ENCODE data around the gene DMAC1.

Gene DMAC1, protein sequence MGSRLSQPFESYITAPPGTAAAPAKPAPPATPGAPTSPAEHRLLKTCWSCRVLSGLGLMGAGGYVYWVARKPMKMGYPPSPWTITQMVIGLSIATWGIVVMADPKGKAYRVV

GRCh38 chr9:7799234-7799943 is at the start of gene DMAC1:
Gene DMAC1 (minus strand): TSS chr9:7799778. CDS start chr9:7799734, 44 bp downstream.
- Histone ChIP-seq H3K9me3 (ENCODE audit: control insufficient read depth, insufficient read depth, low read length) (no peaks in the 10 kb centered on the region), H3K4me1 (ENCODE audit: control insufficient read depth, insufficient read depth, low read length) (no peaks in the 10 kb centered on the region), H3K27me3 (ENCODE audit: control insufficient read depth, insufficient read depth, low read length) (no peaks in the 10 kb centered on the region), H3K27ac (ENCODE audit: low read length) (no peak within 1 kb of the TSS), H3K4me3 (ENCODE audit: low read length) (peak within 1 kb of the TSS; percentile 70; the same call in 1 of the 2 replicates), H3K36me3 (ENCODE audit: control insufficient read depth, insufficient read depth, low read length) (peaks cover 4% of the 10 kb centered on the region; the same call in 1 of the 2 replicates)
- DNase-seq (ENCODE audit: low read depth, low spot score): peak; percentile 63
- no CpG with 5 or more reads among the region's 46 CpGs for WGBS (ENCODE audit: insufficient coverage, insufficient read length)

- no peaks in the 10 kb centered on the region for H3K36me3 ChIP-seq (ENCODE audit: control insufficient read depth, insufficient read depth, low read length)
- no peaks in the 10 kb centered on the region for H3K4me1 ChIP-seq (ENCODE audit: control insufficient read depth, insufficient read depth, low read length)
- no peak overlapping the region for H3K4me3 ChIP-seq (ENCODE audit: low read length)
- no peak overlapping the region for H3K27ac ChIP-seq (ENCODE audit: low read length)
- H3K9me3 ChIP-seq (ENCODE audit: control insufficient read depth, insufficient read depth, low read length): no peaks in the 10 kb centered on the region
- H3K27me3 ChIP-seq (ENCODE audit: control insufficient read depth, insufficient read depth, low read length): no peaks in the 10 kb centered on the region
- 100% methylated on average over 1 of the region's 1 CpG for WGBS (ENCODE audit: insufficient coverage, insufficient read length)
- no peak for DNase-seq (ENCODE audit: low read depth, low spot score)
Measured at GRCh38 chr9:7849362-7849761, 49.8 kb upstream of the DMAC1 start.

GRCh38 chr9:7848498-7848897 is 48.9 kb upstream of the DMAC1 start:
- H3K27ac ChIP-seq (ENCODE audit: low read length): no peak overlapping the region
- no peak overlapping the region for H3K4me3 ChIP-seq (ENCODE audit: low read length)
- WGBS (ENCODE audit: insufficient coverage, insufficient read length): no CpG with 5 or more reads among the region's 4 CpGs
- H3K27me3 ChIP-seq (ENCODE audit: control insufficient read depth, insufficient read depth, low read length): no peaks in the 10 kb centered on the region
- H3K4me1 ChIP-seq (ENCODE audit: control insufficient read depth, insufficient read depth, low read length): no peaks in the 10 kb centered on the region
- H3K36me3 ChIP-seq (ENCODE audit: control insufficient read depth, insufficient read depth, low read length): no peaks in the 10 kb centered on the region
- H3K9me3 ChIP-seq (ENCODE audit: control insufficient read depth, insufficient read depth, low read length): no peaks in the 10 kb centered on the region
- DNase-seq (ENCODE audit: low read depth, low spot score): no peak

DNA sequence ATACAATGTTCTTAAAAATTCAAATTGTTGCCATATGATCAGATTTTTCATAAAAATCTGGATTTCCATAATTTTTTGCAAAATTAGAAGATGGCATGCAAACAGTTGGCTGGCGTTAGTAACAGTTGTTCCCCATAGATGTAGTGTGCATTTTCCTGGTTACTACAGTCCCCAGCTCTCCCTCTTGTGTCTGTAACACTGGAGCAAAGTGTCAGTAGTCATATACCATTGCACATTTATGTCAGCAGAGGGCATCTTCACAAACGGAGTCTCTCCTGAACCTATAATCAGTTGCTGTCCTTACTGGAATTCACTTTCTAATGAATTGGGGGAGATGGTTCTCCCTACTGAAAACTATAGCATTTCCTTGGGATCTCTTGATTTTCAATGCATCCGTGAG is 44.7 kb upstream of the DMAC1 start:
- H3K9me3 ChIP-seq (ENCODE audit: control insufficient read depth, insufficient read depth, low read length): no peaks in the 10 kb centered on the region
- no peaks in the 10 kb centered on the region for H3K36me3 ChIP-seq (ENCODE audit: control insufficient read depth, insufficient read depth, low read length)
- H3K4me1 ChIP-seq (ENCODE audit: control insufficient read depth, insufficient read depth, low read length): no peaks in the 10 kb centered on the region
- no peaks in the 10 kb centered on the region for H3K27me3 ChIP-seq (ENCODE audit: control insufficient read depth, insufficient read depth, low read length)
- DNase-seq (ENCODE audit: low read depth, low spot score): peak; percentile 43
- no peak overlapping the region for H3K4me3 ChIP-seq (ENCODE audit: low read length)
- no peak overlapping the region for H3K27ac ChIP-seq (ENCODE audit: low read length)
- WGBS (ENCODE audit: insufficient coverage, insufficient read length): no CpG with 5 or more reads among the region's 3 CpGs

GRCh38 chr9:7841831-7842230 is 42.3 kb upstream of the DMAC1 start:
- no peak overlapping the region for H3K27ac ChIP-seq (ENCODE audit: low read length)
- H3K9me3 ChIP-seq (ENCODE audit: control insufficient read depth, insufficient read depth, low read length): no peaks in the 10 kb centered on the region
- no peaks in the 10 kb centered on the region for H3K36me3 ChIP-seq (ENCODE audit: control insufficient read depth, insufficient read depth, low read length)
- no peak overlapping the region for H3K4me3 ChIP-seq (ENCODE audit: low read length)
- H3K27me3 ChIP-seq (ENCODE audit: control insufficient read depth, insufficient read depth, low read length): no peaks in the 10 kb centered on the region
- no peaks in the 10 kb centered on the region for H3K4me1 ChIP-seq (ENCODE audit: control insufficient read depth, insufficient read depth, low read length)
- WGBS (ENCODE audit: insufficient coverage, insufficient read length): no CpG with 5 or more reads among the region's 1 CpG
- DNase-seq (ENCODE audit: low read depth, low spot score): no peak

DNA sequence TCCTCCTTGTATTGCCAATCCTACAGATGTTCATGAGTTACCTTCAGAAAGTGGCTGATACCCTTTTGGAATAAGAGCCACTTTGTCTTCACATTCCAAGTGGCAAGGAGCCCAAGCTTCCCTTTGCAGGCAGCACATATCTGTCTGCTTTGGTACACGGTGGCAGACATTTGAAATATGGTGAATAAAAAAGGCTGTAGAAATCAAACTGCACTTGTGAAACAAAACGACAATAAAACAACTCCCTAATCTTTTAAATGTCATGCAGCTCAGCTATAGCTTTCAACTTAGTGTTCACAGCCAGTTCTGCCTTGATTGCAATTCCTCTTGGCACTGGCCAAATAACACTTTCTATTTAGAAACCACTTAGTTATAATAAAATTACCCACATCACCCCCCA is 35.0 kb upstream of the DMAC1 start:
- Histone ChIP-seq H3K27me3 (ENCODE audit: control insufficient read depth, insufficient read depth, low read length) (no peaks in the 10 kb centered on the region), H3K4me1 (ENCODE audit: control insufficient read depth, insufficient read depth, low read length) (no peaks in the 10 kb centered on the region), H3K27ac (ENCODE audit: low read length) (no peak overlapping the region), H3K9me3 (ENCODE audit: control insufficient read depth, insufficient read depth, low read length) (no peaks in the 10 kb centered on the region), H3K4me3 (ENCODE audit: low read length) (no peak overlapping the region), H3K36me3 (ENCODE audit: control insufficient read depth, insufficient read depth, low read length) (no peaks in the 10 kb centered on the region)
- no CpG with 5 or more reads among the region's 2 CpGs for WGBS (ENCODE audit: insufficient coverage, insufficient read length)
- DNase-seq (ENCODE audit: low read depth, low spot score): no peak

DNA sequence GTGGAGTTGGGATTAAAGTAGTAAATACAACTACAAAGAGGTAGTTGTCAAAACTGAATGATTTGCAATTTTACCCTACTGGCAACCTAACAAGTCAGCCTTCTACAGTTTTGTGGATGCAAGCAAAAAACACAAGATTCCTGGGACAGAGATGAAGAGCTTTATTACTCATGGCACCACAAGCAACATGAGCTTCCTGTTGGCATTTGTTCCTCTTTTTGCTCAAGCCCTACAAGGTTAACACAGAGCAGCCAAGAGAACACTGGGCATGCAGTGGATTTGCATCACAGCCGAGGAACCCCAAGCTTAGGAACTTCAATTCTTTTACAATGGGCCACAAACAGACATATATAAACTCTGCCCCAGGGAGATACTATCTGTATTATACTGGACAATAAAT is 28.8 kb upstream of the DMAC1 start:
- no peak overlapping the region for H3K4me3 ChIP-seq (ENCODE audit: low read length)
- H3K4me1 ChIP-seq (ENCODE audit: control insufficient read depth, insufficient read depth, low read length): no peaks in the 10 kb centered on the region
- H3K9me3 ChIP-seq (ENCODE audit: control insufficient read depth, insufficient read depth, low read length): no peaks in the 10 kb centered on the region
- no peak for DNase-seq (ENCODE audit: low read depth, low spot score)
- H3K36me3 ChIP-seq (ENCODE audit: control insufficient read depth, insufficient read depth, low read length): no peaks in the 10 kb centered on the region
- no peaks in the 10 kb centered on the region for H3K27me3 ChIP-seq (ENCODE audit: control insufficient read depth, insufficient read depth, low read length)
- WGBS (ENCODE audit: insufficient coverage, insufficient read length): no CpG with 5 or more reads among the region's 1 CpG
- no peak overlapping the region for H3K27ac ChIP-seq (ENCODE audit: low read length)

DNA sequence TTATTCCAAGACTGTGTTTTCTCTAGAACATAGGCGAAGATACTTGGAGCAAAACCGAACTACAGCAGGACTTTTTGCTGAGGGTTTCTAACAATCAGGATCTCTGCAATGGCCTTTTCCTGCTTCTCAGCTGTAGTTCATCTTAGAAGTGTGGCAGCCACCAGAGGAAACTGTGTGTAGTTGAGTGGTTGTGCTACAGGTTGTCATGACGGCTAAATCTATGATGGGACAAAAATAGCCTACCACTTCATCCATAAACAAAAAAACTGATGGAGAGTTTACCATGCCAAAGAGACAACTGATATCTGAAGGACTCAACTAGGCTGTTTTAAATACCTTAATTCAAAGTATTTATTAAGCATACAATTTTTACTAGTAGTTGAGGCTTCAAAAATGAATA is 28.2 kb upstream of the DMAC1 start:
- no CpG with 5 or more reads among the region's 3 CpGs for WGBS (ENCODE audit: insufficient coverage, insufficient read length)
- Histone ChIP-seq H3K27me3 (ENCODE audit: control insufficient read depth, insufficient read depth, low read length) (no peaks in the 10 kb centered on the region), H3K27ac (ENCODE audit: low read length) (no peak overlapping the region), H3K36me3 (ENCODE audit: control insufficient read depth, insufficient read depth, low read length) (no peaks in the 10 kb centered on the region), H3K9me3 (ENCODE audit: control insufficient read depth, insufficient read depth, low read length) (no peaks in the 10 kb centered on the region), H3K4me1 (ENCODE audit: control insufficient read depth, insufficient read depth, low read length) (no peaks in the 10 kb centered on the region), H3K4me3 (ENCODE audit: low read length) (no peak overlapping the region)
- no peak for DNase-seq (ENCODE audit: low read depth, low spot score)

DNA sequence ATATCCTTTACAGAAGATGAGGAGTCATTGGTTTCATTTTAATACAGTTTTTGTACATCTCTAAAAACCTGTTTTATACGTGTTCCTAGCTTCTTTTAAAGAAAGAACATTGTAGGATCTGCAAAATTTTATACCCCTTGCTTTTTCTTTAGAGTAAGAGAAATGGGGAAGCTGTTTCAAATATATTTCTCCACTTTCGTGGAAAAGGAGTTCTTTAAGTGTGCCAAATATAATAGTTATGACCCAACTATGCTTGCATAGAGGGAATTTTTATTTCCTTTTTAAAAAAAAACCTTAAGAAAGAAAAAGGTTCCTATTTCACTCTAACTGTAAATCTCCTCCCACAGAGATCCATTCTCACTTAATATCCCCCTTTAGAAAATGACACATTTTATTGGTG is 27.5 kb upstream of the DMAC1 start:
- DNase-seq (ENCODE audit: low read depth, low spot score): no peak
- Histone ChIP-seq H3K9me3 (ENCODE audit: control insufficient read depth, insufficient read depth, low read length) (no peaks in the 10 kb centered on the region), H3K36me3 (ENCODE audit: control insufficient read depth, insufficient read depth, low read length) (no peaks in the 10 kb centered on the region), H3K27me3 (ENCODE audit: control insufficient read depth, insufficient read depth, low read length) (no peaks in the 10 kb centered on the region), H3K4me1 (ENCODE audit: control insufficient read depth, insufficient read depth, low read length) (no peaks in the 10 kb centered on the region), H3K4me3 (ENCODE audit: low read length) (no peak overlapping the region), H3K27ac (ENCODE audit: low read length) (no peak overlapping the region)
- no CpG with 5 or more reads among the region's 2 CpGs for WGBS (ENCODE audit: insufficient coverage, insufficient read length)

GRCh38 chr9:7823651-7824050 is 24.1 kb upstream of the DMAC1 start:
- no peak for DNase-seq (ENCODE audit: low read depth, low spot score)
- Histone ChIP-seq H3K4me3 (ENCODE audit: low read length) (no peak overlapping the region), H3K27me3 (ENCODE audit: control insufficient read depth, insufficient read depth, low read length) (no peaks in the 10 kb centered on the region), H3K36me3 (ENCODE audit: control insufficient read depth, insufficient read depth, low read length) (no peaks in the 10 kb centered on the region), H3K9me3 (ENCODE audit: control insufficient read depth, insufficient read depth, low read length) (no peaks in the 10 kb centered on the region), H3K4me1 (ENCODE audit: control insufficient read depth, insufficient read depth, low read length) (no peaks in the 10 kb centered on the region), H3K27ac (ENCODE audit: low read length) (no peak overlapping the region)
- 100% methylated on average over 2 of the region's 5 CpGs for WGBS (ENCODE audit: insufficient coverage, insufficient read length)

DNA sequence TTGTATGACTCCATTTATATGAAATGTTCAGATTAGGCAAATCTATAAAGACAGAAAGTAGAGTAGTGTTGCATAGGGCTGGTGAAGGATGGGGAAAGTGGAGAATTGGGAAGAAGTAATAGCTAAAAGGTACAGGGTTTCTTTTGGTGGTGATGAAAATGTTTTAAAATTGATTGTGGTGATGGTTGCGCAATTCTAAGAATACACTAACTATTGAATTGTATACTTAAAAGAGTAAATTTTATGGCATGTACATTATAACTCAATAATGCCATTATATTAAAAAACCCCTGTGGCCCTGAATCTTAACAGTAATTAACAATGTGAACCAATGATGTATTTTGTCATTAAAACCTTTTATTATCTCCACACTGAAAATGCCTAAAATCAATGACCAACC is 20.4 kb upstream of the DMAC1 start:
- Histone ChIP-seq H3K27ac (ENCODE audit: low read length) (no peak overlapping the region), H3K27me3 (ENCODE audit: control insufficient read depth, insufficient read depth, low read length) (no peaks in the 10 kb centered on the region), H3K9me3 (ENCODE audit: control insufficient read depth, insufficient read depth, low read length) (no peaks in the 10 kb centered on the region), H3K4me3 (ENCODE audit: low read length) (no peak overlapping the region), H3K4me1 (ENCODE audit: control insufficient read depth, insufficient read depth, low read length) (no peaks in the 10 kb centered on the region), H3K36me3 (ENCODE audit: control insufficient read depth, insufficient read depth, low read length) (no peaks in the 10 kb centered on the region)
- WGBS (ENCODE audit: insufficient coverage, insufficient read length): 100% methylated on average over 1 of the region's 1 CpG
- DNase-seq (ENCODE audit: low read depth, low spot score): no peak

Data from iPS DF 6.9 (cell line).